ENCODE data around the gene TTC12. TPM values are rescaled to one million over a fixed set of nuclear protein-coding genes. Genes with fewer than 3 reads are reported as not detected.

Gene TTC12
- total RNA-seq, 1 donor from 2014 or later, result 17.6 TPM

DNA sequence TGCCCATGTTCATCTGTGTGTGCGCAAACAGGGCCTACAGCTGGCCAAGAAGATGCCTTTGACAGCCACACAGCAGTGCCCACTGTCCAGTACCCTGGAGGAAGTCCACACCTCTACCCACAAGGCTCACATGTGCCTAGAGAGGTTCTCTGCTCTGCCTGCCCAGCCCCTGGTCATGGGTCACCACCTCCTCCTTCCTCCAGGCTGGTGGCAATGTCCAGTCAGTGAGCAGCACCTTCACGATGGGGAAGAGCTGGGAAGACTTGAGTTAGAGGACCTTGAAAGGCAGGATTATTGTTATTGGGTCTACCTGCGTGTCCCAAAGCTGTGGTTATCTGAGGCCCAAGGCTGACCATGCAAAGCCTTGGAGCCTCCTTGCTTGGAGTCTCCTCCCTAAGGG lies 28.4 kb upstream of the TTC12 start:
- no peak overlapping the region for H3K4me3 ChIP-seq
- DNase-seq, result no peak
- ATAC-seq, result no peak
- no peaks in the 10 kb centered on the region for H3K4me1 ChIP-seq
- TF ChIP-seq, protein P1, sequence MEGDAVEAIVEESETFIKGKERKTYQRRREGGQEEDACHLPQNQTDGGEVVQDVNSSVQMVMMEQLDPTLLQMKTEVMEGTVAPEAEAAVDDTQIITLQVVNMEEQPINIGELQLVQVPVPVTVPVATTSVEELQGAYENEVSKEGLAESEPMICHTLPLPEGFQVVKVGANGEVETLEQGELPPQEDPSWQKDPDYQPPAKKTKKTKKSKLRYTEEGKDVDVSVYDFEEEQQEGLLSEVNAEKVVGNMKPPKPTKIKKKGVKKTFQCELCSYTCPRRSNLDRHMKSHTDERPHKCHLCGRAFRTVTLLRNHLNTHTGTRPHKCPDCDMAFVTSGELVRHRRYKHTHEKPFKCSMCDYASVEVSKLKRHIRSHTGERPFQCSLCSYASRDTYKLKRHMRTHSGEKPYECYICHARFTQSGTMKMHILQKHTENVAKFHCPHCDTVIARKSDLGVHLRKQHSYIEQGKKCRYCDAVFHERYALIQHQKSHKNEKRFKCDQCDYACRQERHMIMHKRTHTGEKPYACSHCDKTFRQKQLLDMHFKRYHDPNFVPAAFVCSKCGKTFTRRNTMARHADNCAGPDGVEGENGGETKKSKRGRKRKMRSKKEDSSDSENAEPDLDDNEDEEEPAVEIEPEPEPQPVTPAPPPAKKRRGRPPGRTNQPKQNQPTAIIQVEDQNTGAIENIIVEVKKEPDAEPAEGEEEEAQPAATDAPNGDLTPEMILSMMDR (IDR thresholded peaks at IDR 0.05), result no peak
- no peak overlapping the region for H3K27ac ChIP-seq
- H3K9me3 ChIP-seq, result no peaks in the 10 kb centered on the region
- H3K36me3 ChIP-seq, result no peaks in the 10 kb centered on the region
- intact Hi-C loops (cut with DNase I), result loop anchor here (5.0 kb wide), 1 partner anchor 699 kb away; no protein-coding TSS in a partner anchor
- H3K27me3 ChIP-seq (ENCODE audit: low read depth), result no peaks in the 10 kb centered on the region

DNA sequence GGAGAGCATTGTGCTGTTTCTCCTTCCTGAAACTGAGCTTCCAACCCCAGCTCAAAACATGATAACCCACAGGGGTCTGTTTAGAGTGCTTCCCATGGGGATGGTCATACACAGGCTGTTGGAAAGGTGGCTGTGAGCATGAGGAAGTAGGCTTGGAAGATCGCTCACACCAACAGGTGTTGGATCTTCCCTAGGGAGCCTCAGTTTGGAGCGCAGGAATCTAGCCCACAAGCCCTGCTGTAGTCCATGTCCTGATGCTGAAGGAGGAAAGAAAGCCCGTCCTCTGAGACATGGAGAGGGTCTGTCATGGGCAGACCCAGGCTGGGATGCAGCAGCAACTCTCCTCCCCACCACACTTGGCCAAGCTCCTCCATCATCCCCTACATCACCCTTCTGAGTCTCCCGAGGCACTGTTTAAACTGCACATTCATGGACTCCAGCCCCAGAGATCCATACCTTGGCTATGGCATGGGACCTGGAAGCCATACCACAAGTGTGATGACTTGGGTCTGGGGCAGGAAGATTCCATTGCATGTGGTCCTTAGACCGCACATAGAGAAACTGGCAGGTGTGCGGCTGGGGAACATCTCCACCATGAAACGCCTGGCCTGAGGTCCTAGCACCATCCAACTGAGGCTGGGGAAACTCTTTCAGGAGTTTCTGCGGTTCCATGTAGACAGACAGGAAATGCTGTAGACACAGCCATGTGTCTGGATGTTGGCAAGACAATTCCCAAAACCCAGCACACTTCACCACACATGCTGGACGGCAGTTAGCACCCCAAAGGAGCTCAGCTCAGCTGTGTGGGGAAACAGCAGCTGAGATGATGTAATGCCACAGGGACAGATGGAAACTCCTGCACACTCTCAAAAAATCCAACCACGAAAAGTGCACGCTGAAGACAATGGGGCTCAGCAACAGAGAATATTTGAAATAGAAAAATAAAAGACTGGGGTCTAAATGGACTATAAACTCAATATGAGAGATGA lies 27.6 kb upstream of the TTC12 start:
- intact Hi-C loops (cut with DNase I), result loop anchor here (5.0 kb wide), 1 partner anchor 700 kb away; no protein-coding TSS in a partner anchor
- TF ChIP-seq, protein P1 (IDR thresholded peaks at IDR 0.05), result no peak
- Histone ChIP-seq H3K9me3 (no peaks in the 10 kb centered on the region), H3K4me3 (no peak overlapping the region), H3K27ac (no peak overlapping the region), H3K4me1 (no peaks in the 10 kb centered on the region), H3K36me3 (no peaks in the 10 kb centered on the region), H3K27me3 (ENCODE audit: low read depth) (no peaks in the 10 kb centered on the region)
- no peak for DNase-seq
- no peak for ATAC-seq

GRCh38 chr11:113287801-113288200 lies 26.6 kb upstream of the TTC12 start:
- intact Hi-C loops (cut with DNase I), result loop anchor here (5.0 kb wide), 1 partner anchor 700 kb away; no protein-coding TSS in a partner anchor
- no peak overlapping the region for H3K27ac ChIP-seq
- H3K27me3 ChIP-seq (ENCODE audit: low read depth), result no peaks in the 10 kb centered on the region
- no peaks in the 10 kb centered on the region for H3K4me1 ChIP-seq
- no peak for ATAC-seq
- H3K9me3 ChIP-seq, result no peaks in the 10 kb centered on the region
- no peak for DNase-seq
- H3K36me3 ChIP-seq, result no peaks in the 10 kb centered on the region
- TF ChIP-seq, protein P1 (IDR thresholded peaks at IDR 0.05), result no peak
- no peak overlapping the region for H3K4me3 ChIP-seq

DNA sequence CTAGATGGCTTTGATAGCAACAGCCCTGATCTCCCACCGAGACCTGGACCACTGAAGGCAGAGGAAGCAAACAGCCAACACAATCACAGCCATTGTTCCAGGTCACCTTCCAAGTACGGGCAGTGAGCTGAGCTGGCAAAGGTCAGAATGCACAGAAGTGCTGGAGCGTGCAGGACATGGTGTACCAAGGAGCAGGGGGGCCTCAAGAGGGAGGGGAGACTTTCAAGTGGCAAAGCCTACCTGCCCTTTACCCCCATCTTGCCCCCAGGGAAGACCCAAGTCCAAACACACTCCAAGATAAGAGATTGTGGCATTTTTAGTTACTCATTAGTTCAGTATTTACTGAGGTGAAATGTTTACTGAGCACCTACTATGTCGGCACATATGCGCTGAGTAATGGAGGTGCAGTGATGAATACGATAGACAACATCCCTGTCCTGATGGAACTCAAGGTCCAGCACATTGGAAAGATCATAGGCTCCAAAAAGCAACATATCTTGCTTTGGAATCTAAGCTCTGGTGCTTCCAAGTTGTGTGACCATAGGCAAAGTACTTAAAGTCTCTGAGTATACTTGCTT lies 26.0 kb upstream of the TTC12 start:
- TF ChIP-seq, protein P1 (IDR thresholded peaks at IDR 0.05), result no peak
- ATAC-seq (no peak), DNase-seq (no peak)
- Histone ChIP-seq H3K9me3 (no peaks in the 10 kb centered on the region), H3K27ac (no peak overlapping the region), H3K36me3 (no peaks in the 10 kb centered on the region), H3K27me3 (ENCODE audit: low read depth) (no peaks in the 10 kb centered on the region), H3K4me3 (no peak overlapping the region), H3K4me1 (no peaks in the 10 kb centered on the region)
- intact Hi-C loops (cut with DNase I), result loop anchor here (5.0 kb wide), 1 partner anchor 701 kb away; no protein-coding TSS in a partner anchor

DNA sequence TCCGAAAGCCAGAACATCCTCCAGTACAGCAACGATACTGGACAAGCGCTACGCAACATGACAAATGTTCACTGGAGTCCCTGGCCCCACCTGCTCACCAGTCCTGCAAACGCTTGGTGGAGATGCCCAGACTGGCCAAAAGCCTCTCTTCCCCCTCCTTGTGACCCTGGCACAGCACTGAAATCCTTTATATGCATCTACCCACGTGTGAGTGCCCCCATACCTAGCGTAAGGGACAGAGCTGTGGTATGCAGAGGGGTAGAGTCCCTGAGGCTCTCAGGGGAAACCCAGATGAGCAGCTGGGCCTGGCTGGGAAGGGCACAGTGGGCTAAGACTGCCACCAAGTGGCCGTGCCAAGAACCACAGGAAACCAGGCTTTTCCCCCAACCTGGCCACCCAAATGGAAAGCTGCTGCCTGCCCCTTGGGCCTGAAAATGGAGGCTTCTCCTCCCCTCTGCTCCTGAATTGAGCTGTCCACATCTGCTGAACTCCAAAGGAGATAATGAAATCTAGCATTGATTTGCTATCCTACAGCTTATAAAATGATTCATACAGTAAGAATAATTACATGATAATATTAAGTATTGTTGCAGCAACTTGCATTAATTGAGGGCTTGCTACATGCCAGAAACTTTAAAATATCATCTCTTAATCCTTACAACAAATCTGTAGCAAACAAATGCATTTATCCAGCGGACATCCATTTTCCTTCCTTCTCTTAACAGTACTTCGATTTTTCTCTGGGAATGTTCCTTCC lies 24.8 kb upstream of the TTC12 start:
- DNase-seq (no peak), ATAC-seq (peak; percentile 85 to 88)
- H3K4me3 ChIP-seq, result no peak overlapping the region
- no peaks in the 10 kb centered on the region for H3K4me1 ChIP-seq
- intact Hi-C loops (cut with DNase I), result loop anchor here (5.0 kb wide), 1 partner anchor 702 kb away; no protein-coding TSS in a partner anchor
- H3K36me3 ChIP-seq, result no peaks in the 10 kb centered on the region
- no peaks in the 10 kb centered on the region for H3K9me3 ChIP-seq
- peaks cover 8% of the 10 kb centered on the region for H3K27me3 ChIP-seq (ENCODE audit: low read depth)
- H3K27ac ChIP-seq, result no peak overlapping the region
- TF ChIP-seq, protein P1 (IDR thresholded peaks at IDR 0.05), result peak; percentile 92

All from lower lobe of right lung (tissue), 2 donors.